Measurements from ENCODE around the gene UBE2G1. TPM values are rescaled to one million over a fixed set of nuclear protein-coding genes. Genes with fewer than 3 reads are reported as not detected.

The UBE2G1 gene
- total and polyA plus RNA-seq, 2 of the 8 experiments (the other 6 are each of a cell fraction or from before 2014, with no cell fraction given): 73.9 to 170 TPM

DNA sequence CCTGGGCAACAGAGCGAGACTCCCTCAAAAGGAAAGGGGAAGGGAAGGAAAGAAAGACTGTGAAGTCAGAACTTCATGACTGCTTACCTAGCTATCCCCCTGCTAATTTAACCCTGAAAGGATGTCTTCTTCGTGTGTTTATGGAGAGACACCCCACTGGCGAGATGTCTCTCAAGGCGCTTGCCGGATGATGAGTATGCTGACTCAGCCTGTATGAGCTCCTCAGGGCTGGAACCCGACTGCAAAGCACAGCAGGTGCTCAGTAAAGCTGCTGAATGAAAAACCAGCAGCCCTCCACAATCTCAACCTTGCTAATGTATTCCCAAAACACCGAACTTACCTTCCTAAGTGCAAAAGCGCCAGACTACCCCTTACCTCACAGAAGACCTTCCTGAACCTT lies 105.0 kb downstream of the UBE2G1 start:
- H2AK5ac ChIP-seq (ENCODE audit: low read depth, low read length): no peak overlapping the region
- peaks cover 27 to 69% of the 10 kb centered on the region in 2 experiments for H3K79me2 ChIP-seq (ENCODE audit: control insufficient read depth in 1 of 2, insufficient read depth in 2 of 2, low read length in 2 of 2)
- H2BK120ac ChIP-seq (replicated peaks; ENCODE audit: low read depth, low read length): no peak overlapping the region
- peaks cover 0 to 14% (median 5%) of the 10 kb centered on the region in 4 experiments for H3K4me1 ChIP-seq (replicated peaks in 1 of 4; ENCODE audit: control insufficient read depth in 3 of 4, insufficient read depth in 4 of 4, low read length in 3 of 4)
- no peak overlapping the region for H3K23ac ChIP-seq (ENCODE audit: insufficient read length)
- H4K5ac ChIP-seq (ENCODE audit: insufficient read length, low read depth, low read length): no peak overlapping the region
- H2BK15ac ChIP-seq (ENCODE audit: low read length): no peak overlapping the region
- no peaks in the 10 kb centered on the region for H3K27me3 ChIP-seq (replicated peaks in 1 of 4; ENCODE audit: control insufficient read depth in 3 of 4, extremely low read depth in 1 of 4, insufficient read depth in 3 of 4, low read length in 3 of 4)
- H3K36me3 ChIP-seq (ENCODE audit: control insufficient read depth in 2 of 4, insufficient read depth in 4 of 4, low read length in 3 of 4): peaks cover 2 to 12% (median 7%) of the 10 kb centered on the region in 4 experiments; a peak in 5 of 8 replicates
- H3K4ac ChIP-seq (replicated peaks; ENCODE audit: insufficient read length, low read depth, low read length): no peak overlapping the region
- H3K9me3 ChIP-seq (ENCODE audit: insufficient read depth in 2 of 2, low read depth in 1 of 2, low read length in 1 of 2): peaks cover 9 to 13% of the 10 kb centered on the region in 2 experiments; a peak in 3 of 4 replicates
- no peak overlapping the region for H3K14ac ChIP-seq (ENCODE audit: insufficient read length)
- WGBS, 2 experiments (ENCODE audit: extremely low coverage in 1 of 2, insufficient coverage in 1 of 2, insufficient read length in 1 of 2, insufficient replicate concordance in 2 of 2, low coverage in 1 of 2, low lambda C conversion rate in 2 of 2, missing lambda C conversion rate in 1 of 2): 89% methylated on average over 8 of the region's 8 CpGs; no CpG with 5 or more reads in 1 of the 2 experiments
- H3K79me1 ChIP-seq (ENCODE audit: low read depth, low read length): peaks cover 29% of the 10 kb centered on the region
- no peak overlapping the region for H3K27ac ChIP-seq (ENCODE audit: low read depth, low read length)
- H3K9ac ChIP-seq (replicated peaks in 1 of 4; ENCODE audit: extremely low read depth in 1 of 4, low read depth in 3 of 4, low read length in 3 of 4): peak overlapping the region in 1 of 4 experiments; percentile 25; a peak in 1 of 7 replicates
- 0 out of 2 replicates have a peak overlapping the region, but pooled peaks have one; percentile 29 for H2BK5ac ChIP-seq (ENCODE audit: low read depth, low read length)
- no peak overlapping the region for H4K8ac ChIP-seq (ENCODE audit: extremely low read depth, insufficient read depth, low read length)
- no peak overlapping the region for H2BK12ac ChIP-seq (ENCODE audit: low read depth, low read length)
- H3K4me3 ChIP-seq (ENCODE audit: extremely low read depth in 1 of 4, insufficient read depth in 2 of 4, low read depth in 3 of 4, low read length in 4 of 4): no peak overlapping the region; a peak in 1 of 8 replicates
- H2AFZ ChIP-seq (ENCODE audit: low read length): no peak overlapping the region
- no peak overlapping the region for H3K18ac ChIP-seq (ENCODE audit: extremely low read depth, low read length)
- H4K91ac ChIP-seq (replicated peaks; ENCODE audit: insufficient read length, low read length): no peak overlapping the region
- DNase-seq (ENCODE audit: low read depth in 1 of 2, low spot score in 2 of 2): no peak
- peaks cover 10% of the 10 kb centered on the region; the same call in 1 of the 2 replicates for H3K23me2 ChIP-seq (ENCODE audit: low read depth, low read length)
- peaks cover 13 to 22% of the 10 kb centered on the region in 2 experiments for H4K20me1 ChIP-seq (replicated peaks in 1 of 2; ENCODE audit: control insufficient read depth in 1 of 2, insufficient read depth in 2 of 2, low read length in 2 of 2)
- POLR2A ChIA-PET (ENCODE audit: partially characterized antibody): interaction anchor here (0.8 to 2.7 kb wide), 2 partner anchors 12 to 14 kb away, joined by 4 to 7 read pairs; no protein-coding TSS in a partner anchor
- no peak overlapping the region for H2BK20ac ChIP-seq (ENCODE audit: low read length)
- CTCF ChIA-PET (ENCODE audit: partially characterized antibody): interaction anchor here (0.9 to 5.8 kb wide), 9 partner anchors 13 to 159 kb away, joined by 3 to 89 read pairs (median 4); no protein-coding TSS in a partner anchor
- H3K56ac ChIP-seq (replicated peaks; ENCODE audit: insufficient read length, low read depth, low read length): no peak overlapping the region
- FAIRE-seq: no peak
- H3K4me2 ChIP-seq (ENCODE audit: insufficient read depth in 1 of 2, low read depth in 2 of 2, low read length in 2 of 2): peak overlapping the region in 1 of 2 experiments; percentile 87; a peak in 2 of 4 replicates
- TF ChIP-seq RXRA (IDR thresholded peaks at IDR 0.05; ENCODE audit: insufficient read depth, low read depth, low read length) (no peak), KDM1A (IDR thresholded peaks at IDR 0.05; ENCODE audit: borderline replicate concordance, low read length) (no peak), CHD2 (IDR thresholded peaks at IDR 0.05; ENCODE audit: low read length) (no peak), SIRT6 (IDR thresholded peaks at IDR 0.05; ENCODE audit: low read length) (no peak), SAP30 (IDR thresholded peaks at IDR 0.05; ENCODE audit: insufficient read depth, insufficient replicate concordance, low read length) (no peak), TAF1 (IDR thresholded peaks at IDR 0.05; ENCODE audit: low read depth, low read length) (no peak), CHD1 (IDR thresholded peaks at IDR 0.05; ENCODE audit: low read depth, low read length) (no peak), YY1 (IDR thresholded peaks at IDR 0.05; ENCODE audit: low read depth, low read length) (no peak), SRF (IDR thresholded peaks at IDR 0.05; ENCODE audit: low read depth, low read length) (no peak), MAFK (IDR thresholded peaks at IDR 0.05; ENCODE audit: low read depth, low read length) (peak; percentile 64; the same call in 1 of the 2 replicates), BACH1 (IDR thresholded peaks at IDR 0.05; ENCODE audit: low read length) (peak; percentile 46; the same call in 1 of the 2 replicates), EZH2 (IDR thresholded peaks at IDR 0.05; ENCODE audit: low read depth, low read length, severe bottlenecking) (no peak)
- TF ChIP-seq, protein P1, sequence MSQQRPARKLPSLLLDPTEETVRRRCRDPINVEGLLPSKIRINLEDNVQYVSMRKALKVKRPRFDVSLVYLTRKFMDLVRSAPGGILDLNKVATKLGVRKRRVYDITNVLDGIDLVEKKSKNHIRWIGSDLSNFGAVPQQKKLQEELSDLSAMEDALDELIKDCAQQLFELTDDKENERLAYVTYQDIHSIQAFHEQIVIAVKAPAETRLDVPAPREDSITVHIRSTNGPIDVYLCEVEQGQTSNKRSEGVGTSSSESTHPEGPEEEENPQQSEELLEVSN (IDR thresholded peaks at IDR 0.05): no peak

Data from H1 (cell line).